OCI-LY7 (cell line): ENCODE results near the gene SP1. TPM values are rescaled to one million over a fixed set of nuclear protein-coding genes. Genes with fewer than 3 reads are reported as not detected.

ENCODE experiments used
- BruUV-seq: library from RNA; stranded (reverse); fragments of 400-500 nt; replicated peaks from 2 replicates; lab custom pipeline; 2021; lab: Mats Ljungman, UMichigan
- CTCF ChIA-PET: fragments of 300-600 bp; sonication (Branson Sonifier 250); formaldehyde crosslinking; loops from one replicate; lab custom pipeline; 2022; ENCODE audit warnings: antibody characterized with exemption; ENCODE audit not compliant: unreplicated experiment; lab: Charles Lee
- POLR2A ChIA-PET: fragments of 300-600 bp; sonication (Branson Sonifier 250); formaldehyde crosslinking; loops from one replicate; lab custom pipeline; 2022; ENCODE audit warnings: antibody characterized with exemption; lab: Charles Lee
- DNase-seq: peaks from one replicate; pipeline ENCODE4 v3.0.0-alpha.2; 2015; ENCODE audit warnings: low spot score
- H2AFZ ChIP-seq: fragments of 200-600 bp; sonication (generic), shearing (Covaris generic); 2 replicates; pipeline ENCODE4 v1.6.1; 2014; ENCODE audit warnings: mild to moderate bottlenecking, antibody characterized with exemption, low read length, moderate library complexity
- H3K27ac ChIP-seq: fragments of 200-600 bp; sonication (generic); 2 replicates; pipeline ENCODE4 v1.5.1; 2014; ENCODE audit warnings: mixed run types, low read depth, mild to moderate bottlenecking, moderate library complexity, low read length, inconsistent platforms; ENCODE audit not compliant: poor library complexity, severe bottlenecking
- H3K36me3 ChIP-seq: fragments of 200-600 bp; sonication (generic); 2 replicates; pipeline ENCODE4 v1.6.1; 2014; ENCODE audit warnings: mild to moderate bottlenecking, antibody characterized with exemption, low read length, moderate library complexity, mixed read lengths; ENCODE audit not compliant: insufficient read depth
- H3K4me1 ChIP-seq: fragments of 200-600 bp; sonication (generic); 2 replicates; pipeline ENCODE4 v1.5.1; 2014; ENCODE audit warnings: mild to moderate bottlenecking, low read length; ENCODE audit not compliant: insufficient read depth, poor library complexity, severe bottlenecking
- H3K4me2 ChIP-seq: fragments of 200-600 bp; sonication (generic); 2 replicates; pipeline ENCODE4 v1.6.1; 2014; ENCODE audit warnings: mild to moderate bottlenecking, low read length
- H3K4me3 ChIP-seq: fragments of 200-600 bp; sonication (generic); 2 replicates; pipeline ENCODE4 v1.5.1; 2014; ENCODE audit warnings: mild to moderate bottlenecking, low read depth, low read length; ENCODE audit not compliant: poor library complexity, severe bottlenecking
- H3K79me2 ChIP-seq: fragments of 200-600 bp; sonication (generic); 2 replicates; pipeline ENCODE4 v1.6.1; 2016; ENCODE audit warnings: low read depth, mild to moderate bottlenecking, low read length, moderate library complexity, mixed read lengths; ENCODE audit not compliant: insufficient read depth
- H3K9me2 ChIP-seq: fragments of 200-600 bp; sonication (generic); 2 replicates; pipeline ENCODE4 v1.6.1; 2016; ENCODE audit warnings: mild to moderate bottlenecking, low read length, mixed read lengths; ENCODE audit not compliant: insufficient read depth
- H3K9me3 ChIP-seq: fragments of 200-600 bp; sonication (generic); 2 replicates; pipeline ENCODE4 v1.6.1; 2014; ENCODE audit warnings: mild to moderate bottlenecking, mixed run types, low read length, mixed read lengths
- H4K20me1 ChIP-seq: fragments of 200-600 bp; sonication (generic); 2 replicates; pipeline ENCODE4 v1.6.1; 2014; ENCODE audit warnings: mild to moderate bottlenecking, antibody characterized with exemption, low read length, moderate library complexity, mixed read lengths; ENCODE audit not compliant: insufficient read depth
- EZH2phosphoT487 ChIP-seq: fragments of 200-600 bp; sonication (generic); IDR thresholded peaks from 2 replicates; pipeline ENCODE4 v1.6.1; 2018; ENCODE audit warnings: low read depth, borderline replicate concordance, mild to moderate bottlenecking, mixed run types, antibody characterized with exemption, low read length, moderate library complexity, mixed read lengths
- intact Hi-C: fragments of 100-400 bp; cut with micrococcal nuclease; formaldehyde crosslinking; loops from one replicate; pipeline ENCODE4 v1.10.0; 2022; ENCODE audit not compliant: unreplicated experiment
- total RNA-seq, 2 experiments: library from RNA; depleted of rRNA in 1 of 2; stranded (reverse); fragments of >200 nt in 1 of 2; shearing (Covaris generic) in 1 of 2; gene quantifications; 2 replicates each; pipeline ENCODE4 v1.2.3, GENCODE V29; 2014 to 2022
- TF ChIP-seq, protein P1 (sequence below): fragments of 200-600 bp; sonication (generic); conservative IDR thresholded peaks from 2 replicates; pipeline ENCODE4 v1.5.1; 2014; ENCODE audit warnings: mild to moderate bottlenecking, antibody characterized with exemption, low read length, moderate library complexity, mixed read lengths

SP1 gene
- total RNA-seq, 2 experiments from 2014 or later = 58.9 to 83.9 TPM

DNA sequence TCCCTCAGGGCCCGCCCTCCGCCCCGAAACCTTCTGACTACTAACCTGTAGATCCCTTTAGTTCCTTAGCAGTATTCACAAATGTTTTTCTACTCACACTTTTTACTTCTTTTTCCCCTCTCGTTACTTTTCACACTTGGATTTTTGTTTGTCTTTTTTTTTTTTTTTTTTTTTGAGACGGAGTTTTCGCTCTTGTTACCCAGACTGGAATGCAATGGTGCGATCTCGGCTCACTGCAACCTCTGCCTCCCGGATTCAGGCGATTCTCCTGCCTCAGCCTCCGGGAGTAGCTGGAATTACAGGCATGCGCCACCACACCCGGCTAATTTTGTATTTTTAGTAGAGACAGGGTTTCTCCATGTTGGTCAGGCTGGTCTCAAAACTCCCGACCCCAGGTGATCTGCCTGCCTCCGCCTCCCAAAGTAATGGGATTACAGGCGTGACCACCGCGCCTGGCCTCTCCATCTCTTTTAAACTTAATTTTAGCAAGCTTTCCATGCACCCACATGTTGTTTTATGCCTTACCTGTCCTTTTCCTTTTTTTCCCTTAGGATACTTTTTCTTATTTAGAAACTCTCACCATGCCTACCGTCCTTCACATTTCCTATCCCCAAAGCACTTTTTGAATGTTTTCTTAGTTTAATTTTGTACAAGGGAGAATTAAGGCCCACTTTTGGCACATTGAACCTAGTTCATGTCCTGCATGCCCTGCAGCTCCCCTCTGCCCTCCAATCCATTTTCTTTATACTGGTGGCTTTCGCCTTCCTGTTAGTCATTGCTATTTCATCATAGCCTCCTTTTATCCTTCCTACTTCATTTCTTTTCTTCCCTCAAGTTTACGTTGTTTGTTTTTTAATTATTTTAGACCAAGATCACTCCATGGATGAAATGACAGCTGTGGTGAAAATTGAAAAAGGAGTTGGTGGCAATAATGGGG lies 1.1 kb downstream of the SP1 start:
- Histone ChIP-seq H2AFZ (no peak overlapping the region), H3K4me3 (peak overlapping the region; percentile 86), H3K27ac (peak overlapping the region; percentile 77), H4K20me1 (peaks cover 16% of the 10 kb centered on the region; the same call in 1 of the 2 replicates), H3K9me2 (no peaks in the 10 kb centered on the region), H3K4me2 (peak overlapping the region; percentile 81), H3K9me3 (no peaks in the 10 kb centered on the region), H3K4me1 (peaks cover 49% of the 10 kb centered on the region), H3K36me3 (peaks cover 43% of the 10 kb centered on the region), H3K79me2 (peaks cover 51% of the 10 kb centered on the region)
- CTCF ChIA-PET = interaction anchor here (0.8 to 2.7 kb wide), 3 partner anchors 29 to 36 kb away, joined by 4 to 7 read pairs (median 6); no protein-coding TSS in a partner anchor
- TSS peak; percentile 65 for BruUV-seq
- intact Hi-C loops = loop anchor here (5.0 kb wide), 1 partner anchor 246 kb away; the partner anchor contains the start of gene ATF7
- POLR2A ChIA-PET = interaction anchor here (0.5 to 1.3 kb wide), 3 partner anchors 20 to 155 kb away, joined by 4 to 7 read pairs (median 5); partner anchors contain the start of gene TARBP2
- TF ChIP-seq, protein P1, sequence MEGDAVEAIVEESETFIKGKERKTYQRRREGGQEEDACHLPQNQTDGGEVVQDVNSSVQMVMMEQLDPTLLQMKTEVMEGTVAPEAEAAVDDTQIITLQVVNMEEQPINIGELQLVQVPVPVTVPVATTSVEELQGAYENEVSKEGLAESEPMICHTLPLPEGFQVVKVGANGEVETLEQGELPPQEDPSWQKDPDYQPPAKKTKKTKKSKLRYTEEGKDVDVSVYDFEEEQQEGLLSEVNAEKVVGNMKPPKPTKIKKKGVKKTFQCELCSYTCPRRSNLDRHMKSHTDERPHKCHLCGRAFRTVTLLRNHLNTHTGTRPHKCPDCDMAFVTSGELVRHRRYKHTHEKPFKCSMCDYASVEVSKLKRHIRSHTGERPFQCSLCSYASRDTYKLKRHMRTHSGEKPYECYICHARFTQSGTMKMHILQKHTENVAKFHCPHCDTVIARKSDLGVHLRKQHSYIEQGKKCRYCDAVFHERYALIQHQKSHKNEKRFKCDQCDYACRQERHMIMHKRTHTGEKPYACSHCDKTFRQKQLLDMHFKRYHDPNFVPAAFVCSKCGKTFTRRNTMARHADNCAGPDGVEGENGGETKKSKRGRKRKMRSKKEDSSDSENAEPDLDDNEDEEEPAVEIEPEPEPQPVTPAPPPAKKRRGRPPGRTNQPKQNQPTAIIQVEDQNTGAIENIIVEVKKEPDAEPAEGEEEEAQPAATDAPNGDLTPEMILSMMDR = no peak
- TF ChIP-seq EZH2phosphoT487 = no peak
- no peak for DNase-seq

- Histone ChIP-seq H3K36me3 (peaks cover 52% of the 10 kb centered on the region), H3K4me3 (peak overlapping the region; percentile 86), H3K9me2 (no peaks in the 10 kb centered on the region), H3K79me2 (peaks cover 60% of the 10 kb centered on the region), H2AFZ (no peak overlapping the region), H3K4me1 (peaks cover 58% of the 10 kb centered on the region), H4K20me1 (peaks cover 16% of the 10 kb centered on the region; the same call in 1 of the 2 replicates), H3K9me3 (no peaks in the 10 kb centered on the region), H3K27ac (peak overlapping the region; percentile 77), H3K4me2 (peak overlapping the region; percentile 81)
- BruUV-seq = no TSS peak
- no peak for TF ChIP-seq EZH2phosphoT487
- TF ChIP-seq, protein P1 = peak; percentile 83
- peak; percentile 67 for DNase-seq
- ChIA-PET CTCF (interaction anchor here (0.8 to 1.4 kb wide), 2 partner anchors 29 to 37 kb away, joined by 4 to 6 read pairs; no protein-coding TSS in a partner anchor), POLR2A (interaction anchor here (1.1 to 2.0 kb wide), 2 partner anchors 16 to 37 kb away, joined by 3 to 7 read pairs; no protein-coding TSS in a partner anchor)
- intact Hi-C loops = loop anchor here (5.0 kb wide), 1 partner anchor 245 kb away; the partner anchor contains the start of gene ATF7
Measured at GRCh38 chr12:53381731-53382630, 2.0 kb downstream of the SP1 start.
